HG03064 (cell line): ENCODE measurements around the gene PARVB.

Experiments
- ATAC-seq: cut with Tn5 transposase; IDR thresholded peaks from one replicate; pipeline ENCODE4 v1.9.1; 2021; ENCODE audit warnings: low read depth; ENCODE audit not compliant: unreplicated experiment

Gene PARVB

DNA sequence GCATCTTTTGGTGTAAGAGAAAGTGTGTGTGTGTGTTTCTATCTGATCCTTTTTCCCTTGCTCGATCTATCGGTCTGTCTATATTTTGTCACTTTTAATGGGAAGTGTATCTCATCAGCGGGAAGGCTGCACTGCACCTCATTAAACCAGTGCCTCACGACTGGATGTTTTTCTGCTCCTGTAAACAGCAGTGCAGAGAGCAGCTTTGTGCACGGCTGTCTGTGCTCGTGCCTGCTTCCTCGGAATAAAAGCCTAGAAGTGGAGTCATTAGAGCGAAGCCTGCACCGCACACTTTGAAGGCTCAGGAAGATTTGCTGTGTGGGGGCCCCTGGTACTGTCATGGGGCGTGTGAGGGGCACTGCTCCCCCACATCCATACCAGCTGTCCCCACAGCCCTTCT, 129.6 kb downstream of the PARVB start:
- ATAC-seq, result no peak

DNA sequence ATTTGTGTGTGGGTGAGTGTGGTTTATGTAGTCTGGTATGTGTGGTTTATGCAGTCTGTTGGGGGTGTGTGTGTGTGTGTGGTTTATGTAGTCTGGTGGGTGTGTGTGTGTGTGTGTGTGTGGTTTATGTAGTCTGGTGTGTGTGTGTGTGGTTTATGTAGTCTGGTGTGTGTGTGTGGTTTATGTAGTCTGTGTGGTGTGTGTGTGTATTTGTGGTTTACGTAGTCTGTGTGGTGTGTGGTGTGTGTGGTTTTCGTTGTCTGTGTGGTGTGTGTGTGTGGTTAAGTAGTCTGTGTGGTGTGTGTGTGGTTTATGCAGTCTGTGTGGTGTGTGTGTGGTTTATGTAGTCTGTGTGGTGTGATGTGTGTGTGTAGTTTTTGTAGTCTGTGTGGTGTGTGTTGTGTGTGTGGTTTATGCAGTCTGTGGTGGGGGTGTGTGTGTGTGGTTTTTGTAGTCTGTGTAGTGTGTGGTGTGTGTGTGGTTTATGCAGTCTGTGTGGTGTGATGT, 130.4 kb downstream of the PARVB start:
- ATAC-seq, result no peak

DNA sequence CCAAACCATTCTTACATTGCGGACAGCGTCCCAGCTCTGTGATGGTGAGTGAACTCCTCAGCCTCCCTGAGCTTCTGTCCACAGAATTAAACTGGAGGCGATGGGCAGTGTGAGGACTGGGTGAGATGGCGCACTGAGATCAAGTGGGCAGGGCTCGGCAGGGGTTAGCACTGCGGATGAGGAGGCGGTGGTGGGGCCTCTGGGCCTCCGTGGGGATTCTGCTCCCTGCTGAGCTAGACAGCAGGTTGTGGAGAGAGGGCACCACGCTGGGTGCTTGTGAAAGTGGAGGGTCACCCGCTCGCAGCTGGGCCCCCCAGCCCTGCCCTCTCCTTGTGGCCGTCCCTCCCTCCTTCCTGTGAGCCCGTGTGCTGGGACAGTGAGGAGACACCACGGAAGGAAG, 131.0 kb downstream of the PARVB start:
- no peak for ATAC-seq

DNA sequence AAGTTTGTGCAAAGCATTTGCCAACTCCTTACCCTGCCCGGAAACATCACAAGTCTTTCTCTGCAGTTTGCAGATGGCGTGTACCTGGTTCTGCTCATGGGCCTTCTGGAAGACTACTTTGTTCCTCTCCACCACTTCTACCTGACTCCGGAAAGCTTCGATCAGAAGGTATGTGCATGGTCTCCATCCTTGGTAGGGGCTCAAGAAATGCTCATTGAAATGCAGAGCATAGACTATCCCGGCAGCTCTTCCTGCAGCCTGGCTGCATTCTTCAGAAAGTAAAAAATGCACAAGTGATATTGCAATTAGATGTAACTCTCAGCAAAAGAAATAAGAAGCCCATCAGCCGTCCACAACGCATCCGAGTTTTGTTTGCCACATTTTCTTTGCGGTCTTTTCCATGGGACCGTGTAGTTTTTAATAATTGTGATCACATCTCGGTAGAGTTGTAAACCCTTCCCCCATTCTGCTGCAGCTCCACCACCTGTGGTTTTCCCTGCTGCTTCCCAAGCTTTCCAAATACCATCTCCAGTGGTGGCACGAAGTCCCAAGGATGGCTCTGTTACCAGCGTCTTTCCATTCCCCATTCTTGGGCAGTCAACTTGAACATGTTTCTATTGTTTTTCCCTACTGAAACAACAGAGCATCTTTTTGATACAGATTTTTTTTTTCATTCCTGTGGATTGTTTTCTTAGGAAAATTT, 134.0 kb downstream of the PARVB start:
- no peak for ATAC-seq

DNA sequence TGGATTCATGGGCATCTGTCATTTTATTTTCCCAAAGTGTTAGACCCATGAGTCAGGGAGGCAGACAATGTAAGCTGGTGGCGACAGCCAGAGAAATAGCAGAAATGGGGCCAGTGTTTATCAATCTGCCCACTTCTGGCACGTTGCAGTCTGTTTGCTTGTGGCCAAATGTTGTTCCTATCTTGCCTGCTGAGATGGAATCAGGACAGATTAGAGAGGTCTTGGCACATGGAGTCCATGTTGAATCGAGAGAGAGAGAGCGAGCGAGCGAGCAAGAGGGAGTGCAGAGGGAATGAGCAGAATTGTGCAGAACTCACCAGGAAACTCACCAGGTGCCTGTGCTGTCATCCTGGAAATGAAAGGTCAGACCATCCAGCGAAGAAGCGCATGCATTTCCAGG, 134.7 kb downstream of the PARVB start:
- ATAC-seq, result no peak

DNA sequence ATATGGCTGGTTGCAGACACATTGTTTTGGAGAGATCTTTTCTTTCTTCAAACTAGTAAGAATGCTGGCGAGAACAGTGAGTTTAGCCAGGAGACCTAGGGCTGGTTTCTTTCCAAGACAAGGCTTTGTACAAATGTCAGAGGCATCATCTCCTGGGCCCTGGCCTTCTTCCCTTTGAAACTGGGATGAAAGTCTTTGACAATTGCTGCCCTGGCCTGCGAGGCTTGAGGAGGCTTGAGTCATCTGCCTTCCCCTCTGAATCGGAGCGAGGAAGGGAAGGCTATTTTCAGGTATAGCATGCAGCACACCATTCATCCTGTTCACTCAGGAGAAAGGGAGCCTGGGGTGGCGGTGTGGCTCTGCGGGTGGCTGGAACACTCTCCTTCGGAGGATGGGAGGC, 135.1 kb downstream of the PARVB start:
- no peak for ATAC-seq

DNA sequence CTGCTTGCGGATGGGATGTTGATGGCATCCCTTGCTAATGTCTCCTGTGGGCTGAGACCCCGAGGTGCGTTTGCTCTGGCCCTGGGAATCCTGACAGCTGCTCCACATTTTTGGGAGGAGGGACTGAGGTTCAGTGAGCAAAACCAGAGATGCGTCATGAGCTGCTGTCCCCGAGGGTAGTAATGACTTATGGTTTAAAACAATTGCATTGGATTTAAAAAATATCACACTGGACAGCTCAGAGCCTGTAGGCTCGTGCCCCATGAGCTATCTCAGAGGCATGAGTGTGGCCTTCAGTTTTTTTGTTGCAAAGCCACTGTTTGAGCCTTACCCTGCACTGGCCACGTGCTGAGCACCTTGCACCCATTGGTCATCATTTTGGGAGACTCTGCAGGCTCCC, 135.7 kb downstream of the PARVB start:
- no peak for ATAC-seq

DNA sequence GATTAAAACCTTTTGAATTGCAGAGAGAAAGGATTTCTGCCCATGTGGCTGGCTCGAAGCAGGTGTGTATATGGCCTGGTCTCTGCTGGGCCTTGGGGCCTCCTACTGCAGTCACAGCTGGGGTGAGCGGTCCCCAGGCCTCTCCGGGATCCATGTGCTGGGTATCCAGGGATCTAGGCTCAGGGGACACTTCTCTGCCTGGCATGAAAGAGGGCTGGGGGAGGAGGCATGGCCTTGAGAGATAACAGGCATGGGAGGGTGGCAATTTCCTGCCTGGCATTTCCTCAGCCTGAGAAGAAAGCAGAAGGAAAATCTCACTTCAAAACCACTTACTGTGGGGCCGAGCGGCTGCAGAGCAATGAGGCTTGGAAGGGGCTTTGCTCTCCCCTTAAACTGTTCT, 136.3 kb downstream of the PARVB start:
- ATAC-seq, result no peak

DNA sequence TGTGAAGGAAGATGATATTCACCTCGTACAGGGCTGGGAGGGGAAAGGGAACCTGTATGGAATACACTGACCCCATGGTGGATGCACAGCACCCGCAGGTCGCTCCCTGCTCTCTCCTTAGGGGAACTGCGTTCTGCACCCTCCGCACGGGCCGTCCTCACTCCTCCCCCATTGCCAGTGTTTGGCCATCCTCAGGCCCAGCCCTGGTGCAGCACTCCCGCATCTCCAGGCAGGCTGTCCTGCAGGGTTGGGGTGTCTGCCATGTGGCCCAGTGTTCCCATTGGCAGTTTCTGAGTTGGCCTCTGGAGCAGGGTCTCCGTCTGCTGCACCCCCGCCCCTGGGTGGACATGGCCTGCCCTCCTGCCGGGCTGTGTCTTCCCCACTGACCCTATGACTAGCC, 137.6 kb downstream of the PARVB start:
- no peak for ATAC-seq

DNA sequence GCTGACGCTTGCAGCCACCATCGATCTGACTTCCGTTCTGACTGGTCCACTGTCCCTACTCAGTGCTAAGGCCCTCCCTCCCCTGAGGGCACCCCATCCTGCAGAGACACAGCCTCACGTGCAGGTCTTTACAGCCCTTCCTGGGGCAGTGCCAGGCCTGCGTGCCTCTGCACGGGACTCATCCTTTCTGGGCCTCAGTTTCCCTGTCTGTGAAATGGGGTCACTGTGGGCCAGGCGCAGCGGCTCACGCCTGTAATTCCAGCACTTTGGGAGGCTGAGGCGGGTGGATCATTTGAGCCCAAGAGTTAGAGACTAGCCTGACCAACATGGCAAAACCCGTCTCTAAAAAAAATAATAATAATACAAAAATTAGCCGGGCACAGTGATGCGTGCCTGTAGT, 138.9 kb downstream of the PARVB start:
- no peak for ATAC-seq

DNA sequence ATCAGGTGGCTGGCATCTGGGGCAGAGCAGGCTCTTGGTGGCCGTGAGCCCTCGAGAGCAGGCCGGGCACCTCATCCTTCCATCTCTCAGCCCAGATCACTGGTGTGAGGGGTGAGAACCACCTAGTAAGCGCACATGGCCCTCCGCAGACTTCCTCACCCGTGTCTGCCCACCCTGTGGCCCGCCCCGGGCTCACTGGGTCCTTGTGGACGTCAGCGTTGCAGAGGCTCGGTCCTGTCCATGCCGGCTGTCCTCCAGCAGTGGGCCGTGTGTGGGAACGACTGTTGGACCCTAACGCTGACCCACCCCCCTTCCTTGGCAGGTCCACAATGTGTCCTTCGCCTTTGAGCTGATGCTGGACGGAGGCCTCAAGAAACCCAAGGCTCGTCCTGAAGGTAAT, 139.4 kb downstream of the PARVB start:
- ATAC-seq, result no peak

DNA sequence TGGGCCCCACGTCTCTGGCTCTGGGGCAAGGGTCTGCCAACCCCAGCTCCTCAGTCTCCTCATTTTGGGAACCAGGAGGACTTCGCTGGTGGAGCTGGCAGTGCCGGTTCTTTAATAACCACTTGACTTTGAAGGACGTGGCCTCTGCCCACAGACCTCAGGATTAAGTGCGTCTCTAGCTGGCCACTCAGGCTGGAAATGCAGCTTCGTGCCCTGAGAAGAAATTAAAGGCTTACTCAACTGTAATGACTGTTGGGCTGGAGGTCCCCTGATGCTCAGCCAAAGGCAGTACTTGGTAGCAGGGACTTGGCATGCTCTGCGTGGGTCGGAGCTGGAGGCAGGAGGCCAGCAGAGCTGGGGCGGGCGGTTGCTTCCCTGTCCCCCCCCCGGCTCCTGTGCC, 139.9 kb downstream of the PARVB start:
- no peak for ATAC-seq

DNA sequence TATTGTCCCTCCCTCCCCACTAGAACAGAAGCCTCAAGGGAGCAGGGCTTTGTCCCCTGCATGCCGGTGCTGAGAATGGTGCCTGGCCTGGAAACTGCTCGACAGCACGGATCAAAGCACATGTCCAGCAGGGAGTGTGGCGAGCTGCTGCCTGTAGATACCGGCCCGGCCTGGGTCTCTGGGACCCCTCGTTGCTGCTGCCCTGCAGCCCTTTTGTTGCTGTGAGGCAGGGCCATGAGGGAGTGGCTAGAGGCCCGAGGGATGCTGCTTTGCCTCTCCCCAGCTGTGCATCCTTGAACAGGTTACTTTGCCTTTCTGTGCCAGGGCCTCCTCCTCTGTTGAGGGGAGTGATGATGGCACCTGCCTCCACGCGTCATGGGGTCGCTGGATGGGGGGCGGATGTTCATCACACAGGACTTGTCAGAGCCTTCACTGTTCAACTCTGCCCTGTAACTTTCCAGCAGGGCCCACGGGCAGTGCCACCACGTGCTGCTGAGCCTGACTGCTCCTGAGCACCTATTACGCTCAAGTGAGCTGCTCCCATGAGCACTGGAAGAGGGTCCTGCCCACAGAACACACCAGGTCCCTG, 141.3 kb downstream of the PARVB start:
- ATAC-seq, result no peak

DNA sequence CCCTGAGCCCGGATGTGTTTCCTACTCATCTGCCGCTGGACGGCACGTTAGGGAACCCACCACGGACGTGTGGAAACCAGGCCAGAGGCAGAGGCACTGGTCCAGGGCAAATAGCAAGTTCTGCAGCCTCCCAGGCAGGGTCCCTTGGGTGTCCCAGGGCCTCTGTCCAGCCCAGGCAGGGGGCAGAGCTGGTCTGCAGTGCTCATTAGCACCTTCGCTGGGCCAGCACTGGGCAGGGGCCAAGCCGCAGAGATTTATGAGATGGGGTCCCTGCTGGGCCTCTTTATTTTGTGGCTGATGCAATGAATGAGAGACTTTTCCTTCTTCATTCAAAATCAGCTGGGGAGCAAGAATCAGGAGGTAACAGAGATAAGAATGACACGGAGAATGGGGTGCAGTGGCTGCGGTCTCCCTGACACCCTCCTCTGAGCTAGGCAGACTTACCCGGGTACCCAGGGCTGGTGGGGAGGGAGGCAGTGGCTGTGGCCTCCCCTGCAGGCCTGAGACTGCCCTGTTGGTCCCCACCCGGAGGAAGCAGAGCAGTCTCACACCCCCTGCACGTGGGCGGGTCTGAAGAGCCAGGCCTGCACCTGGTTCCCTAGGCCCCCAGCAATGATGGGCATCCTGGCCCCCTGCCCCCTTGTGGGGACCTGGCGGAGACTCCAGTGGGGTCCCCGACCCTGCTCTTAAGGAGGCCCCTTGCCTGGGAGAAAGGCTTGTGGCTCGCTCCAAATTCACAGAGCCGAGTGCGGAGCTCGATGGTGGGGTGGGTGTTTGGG, 142.6 kb downstream of the PARVB start:
- no peak for ATAC-seq

DNA sequence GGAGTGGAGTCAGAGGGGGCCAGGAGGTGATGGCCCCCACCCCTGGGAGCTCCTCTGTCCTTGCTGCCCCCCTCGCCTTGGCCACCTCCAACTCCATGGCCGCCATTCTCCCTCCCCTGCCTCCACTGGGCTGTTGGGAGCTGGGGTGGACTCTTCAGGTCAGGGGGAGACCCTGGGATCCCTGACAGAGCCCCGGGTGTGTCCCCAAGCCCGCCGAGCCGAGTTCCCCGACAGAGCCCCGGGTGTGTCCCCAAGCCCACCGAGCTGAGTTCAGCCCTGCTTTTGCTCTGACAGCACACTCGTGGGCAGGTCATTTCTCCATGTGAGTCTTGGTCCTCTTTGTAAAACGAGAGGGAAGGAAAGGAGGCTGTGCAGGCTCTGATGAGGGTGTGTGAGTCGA, 143.4 kb downstream of the PARVB start:
- ATAC-seq, result no peak

DNA sequence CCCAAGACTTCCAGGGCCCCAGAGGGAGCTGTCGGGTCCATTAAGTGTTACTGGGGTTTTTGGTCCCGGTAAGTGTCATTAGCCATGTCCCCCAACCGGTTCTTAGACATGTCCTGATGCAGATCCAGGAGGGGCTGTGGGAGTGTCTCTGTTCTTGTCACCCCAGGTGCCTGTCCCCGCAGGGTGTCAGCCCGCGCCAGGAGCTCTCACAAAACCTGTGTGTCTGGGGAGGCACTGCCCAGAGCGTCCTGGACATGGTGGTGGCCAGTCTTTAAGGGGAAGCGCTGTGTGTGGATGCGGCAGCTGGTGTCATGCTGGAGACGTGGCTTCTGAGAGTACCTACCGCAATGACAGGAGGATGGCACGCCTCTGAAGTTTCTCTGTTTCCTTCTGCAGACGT, 144.1 kb downstream of the PARVB start:
- no peak for ATAC-seq

DNA sequence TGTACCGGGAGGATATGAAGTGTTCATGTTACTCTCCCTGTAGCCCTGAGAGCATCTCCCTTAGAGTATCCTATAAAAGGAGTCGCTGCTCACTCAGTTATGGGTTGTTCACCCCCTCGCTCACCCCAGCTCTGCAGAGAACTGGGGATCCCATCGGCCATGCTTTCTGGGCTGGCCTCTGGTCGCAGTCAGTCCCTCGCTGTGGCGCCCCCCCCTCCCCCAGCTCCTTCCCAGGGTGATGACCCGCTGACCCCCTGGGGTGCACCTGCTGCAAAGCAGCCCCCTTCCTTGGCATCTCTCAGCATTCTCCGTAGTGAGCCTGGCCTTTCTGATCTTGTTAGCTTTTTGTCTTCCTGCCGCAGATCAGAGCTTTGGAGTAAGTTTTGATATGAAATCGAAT, 146.4 kb downstream of the PARVB start:
- no peak for ATAC-seq

DNA sequence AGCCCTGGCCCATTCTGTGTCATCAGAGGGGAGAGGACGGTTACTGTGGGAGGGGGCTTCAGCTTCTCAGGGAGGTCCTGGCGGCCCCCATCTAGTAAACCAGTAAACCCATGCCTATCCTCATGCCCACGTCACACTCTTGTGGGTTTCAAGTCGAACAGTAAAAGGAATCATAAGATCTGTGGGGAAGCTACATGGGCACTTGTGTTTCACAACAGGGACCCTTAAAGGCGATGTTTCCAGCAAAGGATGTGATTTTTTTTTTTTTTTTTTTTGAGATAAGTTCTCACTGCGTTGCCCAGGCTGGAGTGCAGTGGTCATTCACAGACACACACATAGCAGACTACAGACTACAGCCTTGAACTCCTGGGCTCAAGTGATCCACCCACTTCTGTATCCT, 147.5 kb downstream of the PARVB start:
- no peak for ATAC-seq

DNA sequence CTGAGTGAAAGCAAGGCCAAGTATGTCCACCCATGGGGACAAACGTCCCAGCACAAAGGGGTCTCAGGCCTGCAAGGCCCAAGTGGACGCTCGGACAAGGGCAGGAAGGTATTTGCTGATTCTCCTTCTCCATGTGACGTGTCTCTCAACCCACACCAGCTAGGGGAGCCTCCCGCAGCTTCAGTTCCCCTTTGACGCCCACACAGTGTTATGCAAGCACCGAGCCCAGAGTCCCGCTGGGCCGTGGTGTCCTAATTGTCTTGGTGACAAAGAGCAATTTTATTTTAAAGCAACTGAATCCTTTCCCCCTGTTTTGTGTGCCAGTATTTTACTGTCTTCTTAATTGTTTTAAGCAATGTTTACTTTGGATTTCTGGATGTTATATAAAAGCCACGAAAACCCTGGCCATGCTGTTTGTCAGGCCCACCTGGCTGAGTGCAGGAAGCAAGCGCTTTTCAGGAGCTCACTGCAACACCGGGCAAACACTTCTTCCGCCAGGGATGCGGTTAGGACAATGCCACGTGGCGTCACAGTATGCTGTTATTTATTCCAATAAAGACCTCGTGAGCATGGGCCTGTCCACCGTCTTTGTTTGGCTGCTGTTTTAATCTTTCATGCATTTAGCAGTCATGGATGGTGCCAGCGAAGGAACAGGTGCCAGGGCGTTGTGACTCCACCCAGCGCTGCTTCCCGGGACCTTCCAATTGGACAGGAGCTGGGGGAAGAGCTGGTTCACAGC, 148.4 kb downstream of the PARVB start:
- ATAC-seq, result no peak

DNA sequence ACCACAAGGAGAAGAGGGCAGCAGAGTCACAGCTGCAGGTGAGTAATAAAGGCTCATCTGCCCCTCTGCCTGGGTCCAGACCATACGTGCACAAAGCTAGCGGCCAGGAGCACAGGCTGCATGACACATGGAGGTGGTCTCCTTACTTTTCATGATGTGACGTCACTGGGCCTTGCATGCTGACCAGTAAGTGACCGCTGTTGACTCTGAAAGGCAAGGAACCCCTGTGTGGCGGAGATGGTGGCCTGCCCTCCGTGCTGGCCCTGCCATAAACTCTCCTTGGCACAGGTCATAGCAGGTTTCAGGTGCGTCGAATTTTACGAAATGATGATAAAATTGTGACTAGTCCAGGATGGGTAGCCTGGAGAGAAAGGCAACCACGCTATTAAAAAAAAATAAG, 149.1 kb downstream of the PARVB start:
- no peak for ATAC-seq

DNA sequence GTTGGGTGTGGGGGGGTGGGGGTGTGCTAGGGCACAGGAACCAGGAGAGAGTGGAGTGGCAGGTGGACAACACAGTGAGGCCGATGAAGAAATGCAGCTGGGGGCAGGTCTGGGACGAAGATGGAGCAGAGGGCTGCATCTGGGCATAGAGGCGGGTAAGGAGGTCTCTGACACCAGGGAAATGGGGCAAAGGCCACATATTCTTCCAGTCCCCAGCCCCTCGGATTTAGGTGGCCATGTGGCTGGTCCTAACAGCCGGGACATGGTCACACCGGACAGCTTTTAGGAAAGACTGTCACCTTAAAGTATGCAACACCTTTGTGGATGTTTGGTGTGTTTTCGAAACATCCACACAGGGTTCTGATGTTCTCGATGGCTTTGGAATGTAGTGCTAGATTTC, 151.6 kb downstream of the PARVB start:
- no peak for ATAC-seq
